HG02885 (cell line): Measurements from ENCODE around the gene CNNM1.
A peak's percentile ranks its signal among the peaks of the same experiment; 100 is the strongest.

ENCODE experiments used
- ATAC-seq: cut with Tn5 transposase; IDR thresholded peaks from one replicate; pipeline ENCODE4 v1.9.1; 2021; ENCODE audit warnings: mild to moderate bottlenecking; ENCODE audit not compliant: unreplicated experiment, poor library complexity

CNNM1 gene

GRCh38 chr10:99331207-99331803 lies 2.1 kb downstream of the CNNM1 start:
- ATAC-seq, result no peak

DNA sequence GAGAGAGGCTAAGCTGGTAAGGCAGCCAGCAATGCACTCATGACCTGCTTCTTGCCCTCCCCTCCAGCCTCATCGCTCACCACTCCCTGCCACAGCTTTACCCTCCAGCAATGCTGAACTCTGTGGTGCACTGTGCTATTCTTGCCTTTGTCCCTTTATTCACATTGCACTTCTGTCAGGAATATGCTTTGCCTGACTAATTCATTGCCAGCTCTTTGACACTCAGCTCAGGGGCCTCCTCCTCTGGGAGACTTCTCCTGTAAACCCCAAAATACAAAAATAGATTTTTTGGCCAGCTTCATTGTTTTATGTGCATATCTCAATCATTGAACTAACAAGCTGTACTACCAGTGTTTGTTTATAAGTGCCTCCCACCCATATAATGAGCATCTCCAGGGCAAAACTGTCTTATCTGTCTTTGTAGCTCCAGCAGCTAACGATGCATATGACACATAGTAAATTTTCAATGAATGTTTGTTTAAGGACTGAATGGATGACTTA lies 8.2 kb downstream of the CNNM1 start:
- no peak for ATAC-seq

DNA sequence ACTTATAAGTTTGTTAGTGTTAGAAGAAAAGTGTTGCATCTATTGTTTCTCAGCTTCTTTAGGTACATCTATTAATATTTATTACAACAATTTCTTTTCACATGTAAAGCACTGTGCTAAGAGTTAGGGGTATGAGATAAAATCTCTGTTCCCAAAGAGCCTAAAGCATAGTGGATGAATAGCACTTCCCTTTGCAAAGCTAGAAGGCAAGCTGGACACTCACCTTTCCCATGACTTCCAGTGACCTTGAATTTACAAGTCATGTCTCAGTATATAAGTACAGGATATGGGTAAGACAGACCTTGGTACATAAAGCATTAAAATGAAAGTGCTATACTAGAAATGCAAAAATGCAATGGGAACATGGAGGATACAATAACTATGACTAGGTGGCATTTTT lies 8.7 kb downstream of the CNNM1 start:
- no peak for ATAC-seq

DNA sequence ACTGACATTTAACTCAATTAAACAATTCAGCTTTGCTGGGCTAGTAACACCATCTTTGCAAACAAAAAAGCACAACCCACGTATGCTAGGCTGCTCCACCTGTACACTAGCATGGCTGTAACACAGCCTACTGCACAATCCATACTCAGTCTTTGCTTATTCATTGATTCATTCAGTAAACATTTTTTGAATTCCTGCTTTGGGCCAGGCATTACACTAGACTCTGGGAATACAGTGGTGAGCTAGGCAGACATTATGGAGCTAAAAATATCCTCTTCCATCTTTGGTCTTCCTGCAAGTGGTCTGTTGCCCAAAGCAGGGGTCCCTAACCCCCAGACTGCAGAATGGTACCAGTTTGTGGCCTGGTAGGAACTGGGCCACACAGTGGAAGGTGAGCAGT lies 9.9 kb downstream of the CNNM1 start:
- ATAC-seq, result no peak

DNA sequence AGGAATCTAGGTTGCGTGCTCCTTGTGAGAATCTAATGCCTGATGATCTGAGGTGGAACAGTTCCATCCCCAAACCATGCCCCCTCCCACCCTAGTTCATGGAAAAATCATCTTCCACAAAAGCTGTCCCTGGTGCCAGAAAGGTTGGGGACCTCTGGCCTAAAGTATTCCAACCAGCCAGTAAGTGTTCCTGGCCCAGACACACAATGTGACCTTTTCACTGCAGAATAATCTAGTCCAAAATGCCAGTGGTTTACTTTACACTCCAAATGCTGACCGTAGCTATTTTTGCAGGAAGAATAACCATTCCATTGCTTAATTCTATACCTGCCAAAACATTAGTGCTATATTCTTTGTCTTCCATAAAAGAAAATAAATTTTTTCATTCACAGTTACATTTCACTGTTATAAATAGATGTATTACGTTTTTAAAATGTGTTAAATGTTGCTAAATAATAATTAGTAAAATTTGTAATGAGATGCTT lies 10.4 kb downstream of the CNNM1 start:
- no peak for ATAC-seq

DNA sequence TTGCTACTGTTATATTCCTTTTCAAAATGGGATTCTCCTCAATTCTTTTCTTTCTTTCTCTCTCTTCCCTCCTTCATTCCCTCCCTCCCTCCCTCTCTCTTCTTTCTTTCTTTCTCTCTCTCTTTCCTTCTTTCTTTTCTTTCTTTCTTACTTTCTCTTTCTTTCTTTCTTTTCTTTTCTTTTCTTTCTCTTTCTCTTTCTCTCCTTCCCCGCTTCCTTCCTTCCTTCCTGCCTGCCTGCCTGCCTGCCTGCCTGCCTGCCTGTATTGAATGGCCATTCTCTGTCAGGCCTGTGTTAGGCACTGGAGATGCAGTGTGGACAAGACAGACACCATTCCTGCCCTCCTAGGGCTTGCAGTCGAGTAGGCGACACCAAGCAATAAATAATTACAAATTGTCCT lies 11.5 kb downstream of the CNNM1 start:
- ATAC-seq, result no peak

- no peak for ATAC-seq
These were observed 12.1 kb downstream of the CNNM1 start for GRCh38 chr10:99341248-99341647.

DNA sequence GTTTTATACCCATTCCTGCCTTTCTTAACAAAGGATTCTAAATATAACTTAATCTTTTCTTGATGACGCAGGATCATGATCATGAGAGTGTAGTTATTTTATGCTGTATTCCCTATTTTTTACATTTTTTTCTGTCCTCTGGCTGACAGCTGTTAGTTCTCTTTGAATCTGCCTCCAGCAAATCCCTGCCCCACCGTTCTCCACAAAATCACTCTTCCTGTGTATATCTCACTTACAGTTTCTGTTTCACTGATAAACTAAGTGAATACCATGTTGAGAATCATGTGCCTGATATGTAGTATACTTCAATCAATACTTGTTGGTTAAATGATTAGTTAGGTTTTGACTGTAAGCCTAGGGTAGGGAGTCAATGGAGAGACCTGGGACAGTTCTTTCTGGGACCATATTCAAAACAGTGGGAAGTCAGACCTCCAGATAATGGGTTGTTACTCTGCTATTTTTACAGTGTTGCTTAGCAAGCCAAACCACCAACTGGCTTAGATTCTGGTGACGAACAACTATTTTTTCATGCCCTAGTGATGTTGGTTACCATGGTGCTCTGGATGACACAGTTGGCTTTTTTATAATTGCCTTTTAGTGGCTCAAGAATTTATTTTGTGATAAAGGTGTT lies 12.8 kb downstream of the CNNM1 start:
- peak; percentile 39 for ATAC-seq

DNA sequence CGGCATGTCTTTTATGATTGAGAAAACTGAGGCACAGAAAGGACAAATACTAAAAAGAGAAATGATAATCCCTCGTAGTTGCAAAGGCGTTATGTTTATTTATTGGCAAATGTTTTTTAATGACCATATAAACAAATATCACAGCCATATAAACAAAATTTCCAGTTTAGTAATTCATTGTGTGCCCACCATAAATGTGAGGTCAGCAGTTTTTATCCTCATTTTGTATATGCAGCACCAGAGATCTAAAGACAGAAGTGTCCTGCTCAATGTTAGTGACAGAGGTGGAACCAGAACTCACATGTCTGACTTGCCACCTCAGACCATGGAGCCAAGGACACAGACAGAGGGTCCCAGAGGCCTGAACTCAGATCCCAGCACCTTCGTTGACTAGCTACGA lies 14.1 kb downstream of the CNNM1 start:
- ATAC-seq, result no peak

DNA sequence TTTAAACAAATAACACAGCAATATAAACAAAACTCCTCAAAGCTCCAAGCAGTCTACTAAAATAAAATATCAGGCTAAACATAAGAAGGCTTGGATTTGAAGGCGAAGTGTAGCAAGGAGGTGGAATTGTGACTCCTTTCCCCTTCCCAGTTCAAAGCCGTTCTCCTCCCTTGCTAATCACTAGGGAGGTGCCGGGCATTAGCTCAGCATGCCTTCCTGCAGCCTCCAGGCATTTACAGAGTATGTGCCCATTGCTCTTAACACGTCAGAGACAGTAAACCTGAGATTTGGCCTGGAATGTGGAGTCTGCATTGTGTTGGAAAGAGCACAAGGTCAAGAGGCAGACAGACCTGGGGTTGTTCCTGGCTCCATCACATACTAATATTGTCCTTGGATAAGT lies 15.6 kb downstream of the CNNM1 start:
- ATAC-seq, result no peak

DNA sequence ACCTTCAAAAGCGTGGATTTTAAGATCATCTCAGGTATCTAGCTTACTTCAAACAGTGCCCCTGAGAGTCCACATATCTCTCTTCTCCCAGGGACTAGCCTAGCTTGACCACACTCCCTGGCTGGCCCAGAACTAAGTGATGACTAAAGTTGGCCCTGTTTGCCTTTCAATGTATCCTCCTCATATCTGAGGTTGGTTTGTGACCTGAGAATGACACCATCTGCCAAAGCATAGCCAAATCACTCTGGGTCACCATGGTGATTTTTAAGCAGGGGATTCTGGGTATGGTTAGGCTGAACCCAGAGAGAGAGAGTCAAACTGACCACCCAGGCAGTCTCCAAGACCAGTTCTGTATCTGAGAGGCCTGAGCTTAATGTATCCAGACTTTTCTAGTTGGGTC lies 16.2 kb downstream of the CNNM1 start:
- ATAC-seq, result no peak

DNA sequence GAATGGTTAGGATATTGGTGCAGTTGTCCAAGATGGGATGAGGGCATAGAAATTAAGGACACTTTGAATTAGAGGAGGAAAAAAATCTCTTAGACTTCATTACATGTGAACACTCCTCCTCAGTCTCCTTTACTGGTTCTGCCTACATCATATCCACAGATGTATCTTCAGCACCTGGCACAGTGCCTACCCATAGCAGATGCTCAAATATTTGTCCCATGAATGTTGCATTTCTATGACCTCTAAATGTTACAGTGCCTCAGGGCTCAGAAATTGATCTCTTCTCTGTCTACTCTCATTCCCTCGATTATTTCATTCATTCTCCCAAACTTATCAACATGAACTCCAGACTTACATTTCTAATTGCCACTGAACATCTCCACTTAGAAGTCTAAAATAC lies 17.1 kb downstream of the CNNM1 start:
- no peak for ATAC-seq

DNA sequence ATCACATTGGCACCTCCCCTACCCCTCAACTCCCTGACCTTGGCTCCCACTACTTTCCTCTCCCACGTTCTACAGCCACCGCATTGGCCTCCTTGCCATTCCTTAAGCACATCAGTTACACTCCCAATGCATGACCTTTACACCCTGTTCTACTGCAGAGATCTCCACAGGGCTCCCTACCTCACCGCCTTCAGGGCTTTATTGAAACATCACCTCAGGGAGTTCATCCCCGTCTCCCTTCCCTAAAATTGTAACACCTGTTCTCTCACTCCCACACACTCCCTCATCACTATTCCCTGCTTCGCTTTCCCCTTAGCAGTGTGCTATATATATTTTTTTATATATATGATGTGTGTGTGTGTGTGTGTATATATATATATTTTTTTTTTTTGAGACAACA lies 18.5 kb downstream of the CNNM1 start:
- no peak for ATAC-seq

- no peak for ATAC-seq
These were observed 24.0 kb downstream of the CNNM1 start for GRCh38 chr10:99353182-99353581.

DNA sequence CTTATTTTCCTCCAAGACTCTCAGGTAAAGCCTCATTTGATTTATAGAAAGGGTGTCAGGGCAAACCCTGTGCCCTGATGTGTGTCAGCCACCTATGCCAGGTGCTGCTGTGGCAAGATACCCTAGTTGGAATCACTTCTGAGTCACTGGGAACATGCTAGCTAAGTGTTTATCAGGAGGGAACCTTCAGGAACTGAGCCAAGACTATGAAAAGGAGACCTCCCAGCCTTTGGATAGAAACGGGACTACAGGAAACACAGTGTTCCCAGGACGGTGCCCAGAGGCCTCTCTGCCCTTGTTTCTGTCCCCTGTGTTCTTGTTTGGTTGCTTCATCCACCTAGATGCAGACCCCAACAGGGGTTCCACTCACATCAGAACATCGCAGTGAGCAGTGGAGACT lies 28.5 kb downstream of the CNNM1 start:
- ATAC-seq, result no peak

- ATAC-seq, result no peak
These were observed 28.9 kb downstream of the CNNM1 start for GRCh38 chr10:99358101-99358500.

DNA sequence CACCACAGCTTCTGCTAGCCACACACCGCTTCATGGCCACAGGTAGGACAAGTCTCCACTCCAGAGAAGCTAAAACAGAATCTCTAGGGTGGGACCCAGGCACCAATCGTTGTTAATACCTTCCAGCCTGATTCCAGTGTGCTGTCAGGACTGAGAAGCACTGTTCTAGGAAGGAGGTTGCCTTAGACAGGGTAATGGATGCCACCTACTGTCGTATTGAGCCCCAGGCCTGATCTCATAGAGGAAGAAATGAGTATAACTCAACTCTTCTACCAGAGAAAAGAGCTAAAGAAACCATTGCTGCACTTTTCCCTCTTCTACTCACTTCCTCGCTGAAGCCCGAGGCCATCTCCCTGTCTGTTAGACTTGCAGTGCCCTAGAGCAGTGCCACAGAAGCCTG lies 31.8 kb downstream of the CNNM1 start:
- no peak for ATAC-seq

DNA sequence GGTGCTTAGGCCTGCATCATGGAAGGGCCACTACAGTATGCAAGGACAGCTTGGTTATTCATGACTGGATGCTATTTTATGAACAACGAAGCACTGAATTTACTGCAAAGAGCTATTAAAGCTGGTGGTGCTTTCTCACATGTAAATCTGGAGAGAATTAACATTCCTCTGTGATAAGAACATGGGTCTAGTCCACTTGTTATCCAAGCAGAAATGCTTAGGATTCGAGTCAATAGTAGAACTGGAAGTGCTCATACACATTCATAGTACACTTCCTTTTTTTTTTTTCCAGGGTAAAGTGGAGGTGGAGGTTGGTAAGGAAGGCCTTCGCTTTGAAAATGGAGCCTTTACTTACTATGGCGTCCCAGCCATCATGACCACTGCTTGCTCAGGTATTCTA lies 35.0 kb downstream of the CNNM1 start:
- no peak for ATAC-seq

DNA sequence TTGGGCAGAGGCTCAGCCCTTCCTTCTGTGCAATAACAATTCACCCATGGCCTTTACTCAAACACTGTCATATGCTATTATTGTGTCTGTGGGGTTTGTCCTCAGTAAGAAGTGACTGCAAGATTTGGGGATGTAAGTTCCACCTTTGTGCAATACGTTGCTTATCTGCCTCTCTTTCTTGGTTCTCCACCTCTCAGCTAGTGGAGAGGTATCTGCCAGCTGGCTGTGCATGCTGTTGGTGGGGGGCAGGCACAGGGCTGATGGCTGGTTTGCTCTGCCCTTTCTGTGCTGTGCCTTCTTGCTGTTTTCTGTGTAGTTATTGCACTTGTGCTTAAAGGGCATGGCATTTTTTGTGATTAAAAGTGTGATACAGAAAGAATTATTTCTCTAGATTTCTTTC lies 36.2 kb downstream of the CNNM1 start:
- ATAC-seq, result no peak

DNA sequence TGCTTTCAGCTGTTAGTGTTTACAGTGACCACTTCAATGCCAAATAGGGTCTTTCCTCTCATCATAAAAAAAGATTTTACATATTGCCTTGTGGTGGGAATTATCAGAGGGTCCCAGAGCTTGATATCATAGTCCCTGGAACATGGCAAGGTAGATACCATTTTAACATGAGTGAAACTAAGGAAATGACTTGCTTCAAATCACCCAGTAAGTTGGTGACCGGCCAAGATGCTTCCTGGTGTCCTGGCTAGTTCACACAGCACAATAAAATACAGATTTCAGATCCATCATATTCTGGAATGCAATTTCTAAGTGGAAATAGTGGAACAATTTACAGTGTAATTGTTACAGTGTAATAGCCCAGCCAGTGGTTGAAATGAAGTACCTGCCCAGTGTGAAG lies 36.6 kb downstream of the CNNM1 start:
- no peak for ATAC-seq

DNA sequence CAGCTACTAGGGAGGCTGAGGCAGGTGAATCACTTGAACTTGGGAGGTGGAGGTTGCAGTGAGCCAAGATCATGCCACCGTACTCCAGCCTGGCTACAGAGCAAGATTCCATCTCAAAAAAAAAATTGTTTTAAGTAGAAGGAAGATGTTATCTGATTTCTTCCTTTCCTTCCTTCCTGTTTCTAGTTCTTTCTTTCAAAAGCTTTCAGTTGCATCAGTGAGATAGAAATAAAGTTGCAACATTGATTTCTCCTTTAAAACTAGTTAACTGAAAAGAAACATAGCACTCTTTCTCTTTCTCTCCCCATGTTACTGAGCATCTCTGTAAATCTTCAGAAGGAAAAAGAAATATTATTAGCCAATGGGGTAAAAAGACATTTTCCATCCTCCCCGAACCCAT lies 37.5 kb downstream of the CNNM1 start:
- no peak for ATAC-seq

DNA sequence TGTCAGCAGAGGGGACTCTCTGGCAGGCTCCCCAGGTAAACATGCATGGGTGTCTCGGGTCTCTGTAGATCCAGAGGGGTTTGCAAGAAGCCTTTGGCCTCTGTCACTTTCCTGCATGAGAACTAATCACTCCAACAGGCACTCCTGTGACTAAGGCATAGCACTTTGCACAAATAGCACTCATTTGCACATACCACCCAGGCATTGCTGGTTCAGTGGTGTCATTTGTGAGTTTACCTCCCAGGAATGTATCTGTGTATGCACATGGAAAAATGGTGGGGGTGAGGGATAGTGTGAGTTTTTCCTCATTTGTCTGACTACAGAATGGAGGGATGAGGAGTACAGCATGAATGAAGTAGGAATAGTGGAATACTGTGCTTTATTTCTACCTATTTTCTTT lies 39.5 kb downstream of the CNNM1 start:
- ATAC-seq, result no peak
